Measurements from ENCODE around the gene RPL22. TPM values are rescaled to one million over a fixed set of nuclear protein-coding genes. Genes with fewer than 3 reads are reported as not detected.
A peak's percentile ranks its signal among the peaks of the same experiment; 100 is the strongest.

The RPL22 gene
- total RNA-seq, 1 experiment from 2014 or later, result 162 TPM

DNA sequence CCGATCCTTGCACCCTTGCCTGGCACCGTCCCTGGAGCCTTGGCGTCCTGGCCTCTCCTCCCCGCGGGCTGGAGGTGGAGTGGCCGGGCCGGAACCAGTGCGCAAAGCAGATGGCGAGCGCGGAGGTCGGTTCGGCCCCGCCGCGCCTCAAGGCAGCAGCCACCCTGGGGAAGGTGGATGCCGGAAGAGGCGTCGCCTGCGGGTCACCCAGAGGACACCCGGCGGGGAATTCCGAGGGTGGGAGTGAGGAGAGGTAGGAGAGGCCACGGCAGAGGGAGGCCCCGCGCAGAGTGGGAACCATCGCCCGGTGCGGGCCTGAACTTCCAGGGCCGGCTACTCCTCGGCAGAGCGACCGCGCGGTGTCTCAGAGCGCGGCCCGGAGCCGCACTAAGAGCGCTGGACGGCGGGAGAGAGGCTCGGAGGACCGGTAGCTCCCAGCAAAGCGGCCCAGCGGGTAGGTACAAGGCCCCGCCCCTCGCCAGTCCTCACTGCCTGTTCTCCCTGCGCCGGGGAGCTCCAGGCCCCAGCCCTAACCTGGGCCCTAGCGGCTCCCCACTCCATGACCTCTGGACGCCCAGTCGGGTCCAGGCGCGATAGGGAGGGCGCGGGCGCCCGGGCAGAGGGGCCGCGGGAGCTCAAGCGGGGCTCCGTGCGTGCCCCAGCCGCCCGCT, 6.6 kb upstream of the RPL22 start, which contains the start of gene RNF207:
Gene RNF207, plus strand, starts transcription at position 271 of the 671 bp plus-strand sequence. CDS start 417 bp downstream, outside the sequence.
- peak; percentile 86 for DNase-seq (ENCODE audit: low read depth)

GRCh38 chr1:6202256-6202655, 2.9 kb upstream of the RPL22 start:
- DNase-seq (ENCODE audit: low read depth), result no peak

DNA sequence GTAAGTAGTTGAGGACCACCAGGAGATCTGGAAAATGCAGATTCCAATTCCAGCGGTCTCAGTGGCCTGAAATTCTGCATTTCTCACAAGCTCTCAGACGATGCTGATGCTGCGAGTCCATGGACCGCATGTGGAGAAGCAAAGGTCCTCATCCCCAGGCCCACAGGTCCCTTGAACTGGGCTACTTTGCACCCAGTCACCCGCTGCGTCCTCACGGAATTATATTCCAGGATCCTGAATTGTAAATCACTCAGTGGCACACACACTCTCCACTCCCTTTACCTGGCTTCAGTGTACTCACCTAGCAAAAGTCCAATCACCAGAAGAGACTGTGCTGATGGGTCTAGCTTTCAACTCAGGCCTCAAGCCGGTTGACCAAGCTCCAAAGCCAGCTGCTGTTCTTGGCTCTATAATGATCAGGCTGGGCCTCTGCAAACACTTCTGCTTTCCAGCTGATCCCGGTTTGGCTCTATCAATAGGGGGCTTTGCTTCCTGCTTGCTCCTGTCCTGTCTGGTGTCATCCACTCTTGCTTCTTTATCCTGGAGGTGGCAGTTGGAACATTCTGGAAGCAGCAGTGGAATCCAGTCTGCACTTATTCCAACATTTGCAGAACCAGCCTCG, 904 bp upstream of the RPL22 start:
- no peak for DNase-seq (ENCODE audit: low read depth)

DNA sequence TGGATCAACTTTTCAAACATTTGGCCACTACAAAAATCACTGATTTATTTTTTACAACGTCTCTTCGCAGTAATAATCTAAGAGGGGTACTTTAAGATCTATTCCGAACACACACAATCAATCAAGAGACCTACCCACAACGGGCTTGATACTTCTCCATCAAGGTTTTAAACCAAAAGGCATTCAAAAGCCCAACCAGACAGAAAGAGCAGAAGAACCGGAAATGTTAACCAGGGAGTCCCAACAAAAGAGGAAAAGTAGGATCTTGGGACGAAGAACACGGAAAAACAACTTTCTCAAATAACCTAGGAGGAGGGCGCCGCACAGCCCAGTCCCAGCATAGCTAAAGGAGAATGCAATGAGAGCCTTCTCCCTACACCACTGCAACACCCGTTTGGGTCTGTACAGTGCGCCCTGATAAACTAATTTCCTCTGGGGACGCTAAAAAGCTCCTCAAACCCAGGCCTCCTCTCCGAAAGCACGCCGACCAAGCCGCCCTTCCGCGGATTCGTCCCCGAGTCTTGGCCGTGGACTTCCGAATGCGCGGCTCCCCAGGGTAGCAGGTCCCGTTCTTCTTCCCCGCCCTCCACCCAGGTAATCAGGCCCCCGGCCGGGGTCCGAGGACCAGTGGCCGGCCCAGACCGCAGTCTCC, 623 bp downstream of the RPL22 start:
- DNase-seq (ENCODE audit: low read depth), result no peak

DNA sequence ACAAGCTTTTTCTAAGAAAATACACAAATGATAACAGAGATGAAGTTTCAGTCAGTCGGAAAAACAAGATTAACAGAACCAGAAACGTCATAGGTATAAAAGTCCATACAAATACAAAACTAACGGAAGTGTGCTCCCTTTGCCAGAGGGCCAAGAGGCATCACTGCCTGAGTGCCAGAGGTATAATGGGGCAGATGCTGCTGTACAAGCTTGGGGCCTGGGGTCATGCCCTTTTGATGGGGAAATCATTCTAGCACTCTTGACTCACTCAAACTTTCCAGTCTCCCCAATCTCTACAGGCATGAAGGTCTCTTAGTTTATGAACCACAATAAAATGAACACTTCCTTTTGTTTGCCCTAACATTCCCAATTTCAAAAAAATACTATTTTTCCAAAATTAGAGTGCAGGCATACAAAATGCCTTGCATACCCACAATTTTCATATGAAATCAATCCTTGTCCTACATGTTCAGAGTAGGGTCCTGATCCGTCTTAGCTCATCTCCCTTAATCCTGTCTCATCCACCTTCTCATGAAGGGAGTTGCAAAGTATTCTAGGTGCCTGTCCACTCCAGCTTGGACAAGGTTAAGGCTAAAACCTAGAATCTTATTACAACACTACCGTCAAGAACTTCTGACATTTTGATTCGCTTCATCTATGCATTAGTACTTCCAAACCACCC, 1.5 kb downstream of the RPL22 start:
- DNase-seq (ENCODE audit: low read depth), result no peak

- no peak for DNase-seq (ENCODE audit: low read depth)
Observed at GRCh38 chr1:6191968-6192367, 7.4 kb downstream of the RPL22 start.

- peak; percentile 47 for DNase-seq (ENCODE audit: low read depth)
Observed at GRCh38 chr1:6188466-6188865, 10.9 kb downstream of the RPL22 start.

DNA sequence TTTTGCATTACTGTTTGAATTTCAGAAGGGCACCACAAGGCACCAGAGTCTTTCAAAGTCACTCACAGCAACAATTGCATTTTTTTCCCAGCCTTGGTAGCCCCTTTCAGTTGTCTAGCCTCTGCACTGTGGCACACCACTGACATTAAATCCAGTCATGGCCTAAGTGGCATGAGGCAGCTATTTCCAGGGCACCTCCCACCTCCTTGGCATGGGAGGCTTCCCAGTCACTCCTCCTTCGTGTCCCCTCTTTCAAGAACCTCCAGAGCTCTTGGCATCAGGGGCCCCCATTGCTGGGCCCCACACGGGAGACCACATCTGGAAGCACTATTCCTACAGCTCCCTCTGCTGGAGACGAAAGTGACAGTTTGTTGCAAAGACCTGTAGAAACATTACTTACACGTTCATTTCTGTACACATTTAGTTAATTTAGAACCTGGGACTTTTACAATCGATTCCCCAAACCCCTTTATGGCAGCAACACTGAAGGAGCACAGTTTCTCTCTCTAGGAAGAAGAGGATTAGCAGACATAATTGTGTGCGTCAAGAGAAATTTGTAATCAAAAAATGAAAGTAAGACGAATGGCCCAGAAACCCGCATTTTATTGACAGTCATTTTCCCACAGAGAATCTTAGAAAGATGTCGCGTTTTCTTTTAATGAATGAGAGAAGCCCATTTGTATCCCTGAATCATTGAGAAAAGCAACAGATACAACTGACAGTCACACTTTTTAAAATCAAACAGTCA, 13.6 kb downstream of the RPL22 start:
- peak; percentile 45 for DNase-seq (ENCODE audit: low read depth)

DNA sequence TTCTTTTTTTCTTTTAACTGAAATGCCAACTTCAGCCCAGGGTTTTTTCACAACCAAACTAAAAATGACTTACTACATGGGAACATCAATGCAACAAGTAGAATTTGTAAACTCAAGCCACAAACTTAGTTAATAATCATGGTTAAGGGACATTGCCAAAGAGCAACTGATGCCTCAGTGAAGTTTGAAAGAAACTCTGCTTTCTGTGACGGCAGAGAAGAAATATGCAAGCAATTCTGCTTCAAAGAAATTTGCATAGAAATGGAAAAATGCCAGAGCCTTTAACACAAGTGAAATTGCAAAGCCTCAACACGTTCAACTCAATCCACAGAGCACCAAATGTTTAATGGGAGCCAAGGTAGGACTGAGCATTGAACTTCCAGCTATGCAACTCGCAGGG, 14.2 kb downstream of the RPL22 start:
- peak; percentile 73 for DNase-seq (ENCODE audit: low read depth)

DNA sequence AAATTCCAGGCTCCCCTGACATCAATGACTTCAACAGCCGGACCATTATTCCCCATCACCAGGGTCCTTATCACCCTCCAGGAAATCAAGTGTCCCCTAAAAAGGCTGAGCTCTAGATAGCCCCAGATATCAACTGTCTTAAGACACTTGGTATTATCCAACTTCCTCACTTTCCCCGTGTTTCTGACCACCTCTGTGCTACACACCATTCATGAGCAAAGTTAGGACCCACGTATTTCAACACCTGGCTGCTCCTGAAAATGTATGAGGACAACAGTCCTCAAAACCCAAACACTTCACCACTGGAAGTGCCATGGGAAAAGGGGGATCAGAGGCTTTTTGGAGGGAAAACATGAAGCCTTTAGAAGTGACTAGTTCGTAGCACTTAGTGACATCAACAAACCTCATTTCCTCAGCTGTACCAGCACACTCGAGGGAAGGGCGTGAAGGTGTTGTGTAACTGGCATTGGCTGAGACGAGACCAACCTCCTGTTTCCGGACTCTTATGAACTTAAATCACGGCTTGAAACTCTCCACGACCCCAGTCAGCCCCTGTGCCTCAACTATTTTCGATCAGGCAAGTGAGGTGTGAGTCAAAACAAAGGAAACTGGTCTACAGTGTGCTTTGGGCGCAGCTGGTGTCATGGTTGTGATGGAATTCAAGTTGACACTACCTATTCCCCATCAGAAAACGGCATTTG, 15.2 kb downstream of the RPL22 start:
- no peak for DNase-seq (ENCODE audit: low read depth)

GRCh38 chr1:6183520-6183989, 15.8 kb downstream of the RPL22 start:
- peak; percentile 57 for DNase-seq (ENCODE audit: low read depth)

DNA sequence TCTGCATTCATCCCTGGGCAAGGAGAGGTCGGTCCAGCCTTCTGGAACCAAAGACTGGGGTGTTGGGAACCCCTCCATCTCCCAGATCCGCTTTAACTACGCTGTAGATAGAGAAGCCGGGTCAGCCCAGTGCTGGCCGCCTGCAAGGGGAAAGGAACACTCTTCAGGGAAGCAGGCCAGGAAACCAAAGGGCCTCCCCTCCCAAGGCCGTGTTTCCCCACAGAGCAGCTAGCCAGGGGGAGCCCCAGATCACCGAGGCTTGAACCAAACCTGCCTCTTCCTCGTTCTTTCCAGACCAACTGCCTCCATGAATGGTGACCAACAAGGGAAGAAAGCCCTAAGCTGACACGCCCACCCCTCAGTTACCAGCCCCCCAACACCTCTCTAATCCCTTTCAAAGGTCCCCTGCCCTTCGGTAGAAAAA, 18.0 kb downstream of the RPL22 start:
- DNase-seq (ENCODE audit: low read depth), result peak; percentile 37

GRCh38 chr1:6180707-6181311, 18.6 kb downstream of the RPL22 start:
- DNase-seq (ENCODE audit: low read depth), result no peak

- peak; percentile 25 for DNase-seq (ENCODE audit: low read depth)
Observed at GRCh38 chr1:6180268-6180706, 19.1 kb downstream of the RPL22 start, which contains the start of gene CHD5. CHD5 (minus strand) TSS chr1:6180321; CDS start chr1:6180023, 298 bp downstream.

GRCh38 chr1:6179564-6180175, 19.7 kb downstream of the RPL22 start:
- no peak for DNase-seq (ENCODE audit: low read depth)

DNA sequence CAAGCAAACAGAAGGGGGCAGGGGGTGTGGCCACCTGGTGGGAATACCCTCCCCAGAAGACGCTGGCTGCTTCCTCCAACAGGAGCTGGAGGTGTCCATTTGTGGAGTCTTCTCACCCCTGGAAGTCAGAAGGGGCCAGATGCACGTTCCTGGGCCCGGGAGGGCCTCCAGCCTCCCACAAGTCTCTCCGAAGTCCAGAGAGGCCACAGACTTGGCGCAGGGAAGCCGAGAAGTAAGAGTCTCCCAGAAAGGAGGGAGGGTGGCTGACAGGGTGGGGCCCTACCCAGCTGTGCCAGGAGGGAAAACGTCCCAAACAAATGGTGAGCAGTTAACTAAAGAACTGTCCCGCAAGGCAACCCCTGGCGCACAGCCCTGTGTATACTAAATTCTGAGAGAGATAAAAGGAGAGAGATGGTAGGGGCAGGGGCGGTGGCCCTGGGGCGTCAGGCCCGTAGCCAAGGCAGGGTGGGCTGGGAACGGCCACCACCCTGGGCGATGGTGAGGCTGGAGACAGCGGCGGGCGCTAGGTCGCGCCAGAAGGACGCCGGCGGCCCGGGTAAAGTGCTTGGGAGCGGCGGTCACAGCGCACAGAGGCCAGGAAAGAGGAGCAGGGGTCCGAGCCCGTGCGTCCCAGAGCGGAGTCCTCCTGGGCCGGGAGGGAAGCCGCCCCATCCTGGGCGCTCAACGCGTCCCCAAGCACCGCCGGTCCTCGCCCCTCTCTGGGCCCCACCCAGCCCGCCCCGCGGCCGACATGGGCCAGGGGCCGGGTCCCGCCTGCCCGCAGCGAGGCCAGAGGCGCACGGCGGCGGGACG, 20.4 kb downstream of the RPL22 start:
- DNase-seq (ENCODE audit: low read depth), result no peak

DNA sequence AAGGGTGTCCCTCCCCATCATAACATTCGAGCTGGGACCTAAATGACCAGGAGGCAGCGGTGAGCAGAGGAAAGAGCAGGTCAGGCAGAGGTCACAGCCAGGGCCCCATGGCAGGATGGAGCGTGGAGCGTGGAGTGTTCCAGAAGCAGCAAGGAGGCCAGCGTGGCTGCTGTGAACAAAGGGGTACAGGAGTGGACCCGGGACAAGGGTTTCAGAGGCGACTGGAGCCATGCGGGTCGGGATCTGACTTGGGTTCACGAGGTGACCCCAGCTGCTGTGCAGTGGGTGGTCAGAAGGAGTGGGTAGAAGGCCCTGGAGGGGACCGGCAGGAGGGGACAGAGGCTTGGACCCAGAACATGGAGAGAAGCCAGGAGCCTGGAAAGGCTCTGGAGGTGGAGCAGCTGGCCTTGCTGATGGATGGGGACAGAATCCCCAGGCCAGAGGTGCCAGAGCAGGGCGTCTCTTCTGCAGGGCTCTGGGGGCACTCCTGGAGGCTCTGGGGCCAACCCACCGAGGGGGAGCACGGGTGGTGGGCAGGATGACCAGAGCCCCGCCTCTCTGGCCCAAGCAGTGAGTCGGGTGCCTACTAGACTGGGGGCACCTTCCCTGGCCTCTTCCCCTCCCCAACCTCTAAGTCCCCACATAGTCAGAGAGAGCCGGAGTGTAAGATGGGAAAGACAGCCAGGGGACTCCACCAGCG, 21.6 kb downstream of the RPL22 start:
- DNase-seq (ENCODE audit: low read depth), result no peak

DNA sequence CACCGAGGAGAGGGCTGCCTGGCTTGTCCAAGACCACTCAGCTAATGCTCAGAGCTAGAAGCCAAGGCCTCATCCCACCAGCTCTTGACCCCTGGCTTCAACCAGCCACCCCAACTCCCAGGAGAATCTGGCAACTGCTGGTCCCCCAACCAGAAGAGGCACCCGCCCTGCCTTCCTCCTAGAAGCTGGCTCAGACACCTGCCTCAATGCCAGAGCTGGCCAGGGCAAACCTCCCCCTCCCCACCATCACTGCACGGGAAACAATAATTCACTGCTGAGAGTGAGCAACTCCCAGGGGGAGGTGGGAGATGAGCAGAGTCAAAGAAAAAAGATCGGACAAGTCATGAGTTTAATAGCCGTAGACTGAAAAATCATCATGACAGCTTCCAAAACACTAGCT, 22.6 kb downstream of the RPL22 start:
- no peak for DNase-seq (ENCODE audit: low read depth)

Measured in M059J (cell line).